A549 treated with Mapracorat at 1 μM for 4 hours (cell line): ENCODE results near the gene CREB3L2. TPM values are rescaled to one million over a fixed set of nuclear protein-coding genes. Genes with fewer than 3 reads are reported as not detected.

ENCODE experiments used
- total RNA-seq: library from RNA; stranded (reverse); fragments of 200-300 nt; extraction: Qiagen RNA extraction; gene quantifications from 5 replicates; pipeline ENCODE4 v1.2.3, GENCODE V29; 2022

The CREB3L2 gene
- total RNA-seq: 24.7 to 30.1 TPM (median 28.4 TPM) in 5 replicates

GRCh38 chr7:138001529-138002095 lies at the start of gene CREB3L2:
CREB3L2 (minus strand) TSS chr7:138002086; CDS start chr7:138001705, 381 bp downstream.

GRCh38 chr7:137846827-137847567 lies 154.9 kb downstream of the CREB3L2 start, which contains the start of gene DGKI:
DGKI (minus strand) TSS chr7:137846974.

Other genes starting within 250 kb of the CREB3L2 start
- gene DGKI, start 155.1 kb downstream of the CREB3L2 start, total RNA-seq: 0.22 to 0.63 TPM (median 0.39 TPM) in 5 replicates
- not detected in 5 replicates for gene AKR1D1, start 74.4 kb upstream of the CREB3L2 start, total RNA-seq